Esophagus muscularis mucosa (tissue), 4 donors: ENCODE measurements around the gene GSTM3. TPM values are rescaled to one million over a fixed set of nuclear protein-coding genes. Genes with fewer than 3 reads are reported as not detected.
A peak's percentile ranks its signal among the peaks of the same experiment; 100 is the strongest.

ENCODE experiments used
- DNase-seq: peaks from one replicate; pipeline ENCODE4 v3.0.0-alpha.2; 2017; ENCODE audit errors: extremely low spot score
- H3K27ac ChIP-seq, 4 donors: fragments of 200-600 bp; sonication (generic); replicated peaks in 1 of 4; 1 replicate in 3 of 4; 2 replicates in 1 of 4; pipeline ENCODE4 v1.5.1; 2016 to 2019; ENCODE audit warnings: mild to moderate bottlenecking in 1 of 4
- H3K27me3 ChIP-seq, 4 donors: fragments of 200-600 bp; sonication (generic); one replicate each; pipeline versions ENCODE4 v1.5.1 to v1.6.0; 2016 to 2019
- H3K36me3 ChIP-seq, 4 donors: fragments of 200-600 bp; sonication (generic); one replicate each; pipeline ENCODE4 v1.5.1; 2016 to 2019
- H3K4me1 ChIP-seq, 4 donors: fragments of 200-600 bp; sonication (generic); one replicate each; pipeline ENCODE4 v1.5.1; 2016 to 2019
- H3K4me3 ChIP-seq, 4 donors: fragments of 200-600 bp; sonication (generic); 1 replicate in 2 of 4; 2 replicates in 2 of 4; pipeline ENCODE4 v1.5.1; 2016 to 2019; ENCODE audit warnings: mild to moderate bottlenecking in 4 of 4, moderate library complexity in 1 of 4
- H3K9me3 ChIP-seq, 4 donors: fragments of 200-600 bp; sonication (generic); 1 replicate in 3 of 4; 2 replicates in 1 of 4; pipeline ENCODE4 v1.5.1; 2016 to 2019
- CTCF ChIP-seq, 3 experiments: fragments of 200-600 bp in 2 of 3; fragments of 450-650 bp in 1 of 3; sonication (generic) in 2 of 3; IDR thresholded peaks; one replicate each; pipeline ENCODE4 v1.5.1; 2017 to 2019; ENCODE audit warnings: antibody characterized with exemption in 3 of 3, mild to moderate bottlenecking in 2 of 3, moderate library complexity in 1 of 3
- EP300 ChIP-seq: sonication (generic); formaldehyde crosslinking; IDR thresholded peaks from one replicate; pipeline ENCODE4 v1.6.1; 2017; ENCODE audit warnings: antibody characterized with exemption
- POLR2A ChIP-seq: fragments of 450-650 bp; IDR thresholded peaks from one replicate; pipeline ENCODE4 v1.6.1; 2017; ENCODE audit warnings: antibody characterized with exemption, moderate library complexity, mild to moderate bottlenecking, low read depth
- POLR2AphosphoS5 ChIP-seq, 2 donors: sonication (generic); formaldehyde crosslinking; IDR thresholded peaks; one replicate each; pipeline ENCODE4 v1.6.1; 2017; ENCODE audit warnings: antibody characterized with exemption in 2 of 2
- WGBS: methylation state at CpG from one replicate; pipeline ENCODE4 v1.1.5; 2018; 5-methylcytosine and 5-hydroxymethylcytosine counted together
- intact Hi-C: fragments of 100-400 bp; cut with DNase I; formaldehyde crosslinking; loops from one replicate; pipeline ENCODE4 v1.15.1; 2023
- total RNA-seq, 4 donors: library from RNA; depleted of rRNA; stranded (reverse); fragments of >200 nt; gene quantifications; one replicate each; pipeline versions ENCODE4 v1.1.0 to v1.2.1, GENCODE V29; 2016

GSTM3 gene
- total RNA-seq, 4 donors from 2014 or later, result 64.6 to 111 (median 76.9) TPM

DNA sequence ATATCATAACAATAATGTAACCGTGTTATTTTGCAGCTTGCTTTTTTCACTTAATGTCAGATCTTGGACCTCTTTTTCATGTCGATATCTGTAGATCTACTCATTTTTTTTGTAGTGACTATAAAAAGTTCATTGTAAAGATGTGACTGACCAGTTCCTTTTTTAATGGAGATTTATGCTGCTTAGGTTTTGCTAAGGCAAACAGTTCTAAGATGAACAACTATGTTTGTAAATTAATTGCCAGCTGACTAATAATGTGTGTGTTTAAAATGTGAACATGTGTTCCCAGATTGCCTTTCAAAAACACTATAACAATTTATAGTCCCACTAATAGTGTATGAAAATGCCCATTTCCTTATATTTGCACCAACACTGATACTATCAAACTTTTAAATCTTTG is 41.0 kb upstream of the GSTM3 start:
- H3K9me3 ChIP-seq, result peaks cover 0 to 6% (median 0%) of the 10 kb centered on the region in 4 donors
- H3K4me3 ChIP-seq, result no peak overlapping the region
- H3K36me3 ChIP-seq, result no peaks in the 10 kb centered on the region
- intact Hi-C loops, result no loop called here
- no peak for DNase-seq
- no peak for TF ChIP-seq POLR2AphosphoS5 (IDR thresholded peaks at IDR 0.05)
- no peak for TF ChIP-seq POLR2A
- TF ChIP-seq CTCF (IDR thresholded peaks at IDR 0.05), result no peak
- no peak for TF ChIP-seq EP300
- peaks cover 25 to 53% (median 44%) of the 10 kb centered on the region in 4 donors for H3K4me1 ChIP-seq
- WGBS, result 65% methylated on average over 2 of the region's 2 CpGs
- H3K27ac ChIP-seq, result no peak overlapping the region
- H3K27me3 ChIP-seq, result no peaks in the 10 kb centered on the region

DNA sequence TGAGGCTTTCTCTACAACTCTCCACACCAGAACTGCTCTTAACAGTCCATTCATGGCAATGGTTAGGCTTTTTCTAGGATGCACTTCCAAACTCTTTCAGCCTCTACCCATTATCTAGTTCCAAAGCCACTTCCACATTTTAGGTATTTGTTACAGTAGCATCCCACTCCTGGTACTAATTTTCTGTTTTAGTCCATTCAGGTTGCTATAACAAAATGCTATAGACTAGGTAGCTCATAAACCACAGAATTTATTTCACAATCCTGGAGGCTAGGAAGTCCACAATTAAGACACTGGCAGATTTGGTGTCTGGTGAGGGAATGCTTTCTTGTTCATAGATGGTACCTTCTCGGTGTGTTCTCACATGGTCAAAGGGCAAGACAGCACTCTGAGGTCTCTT is 40.1 kb upstream of the GSTM3 start:
- DNase-seq, result no peak
- Histone ChIP-seq H3K36me3 (no peaks in the 10 kb centered on the region), H3K27me3 (no peaks in the 10 kb centered on the region), H3K27ac (no peak overlapping the region), H3K9me3 (peaks cover 0 to 6% (median 0%) of the 10 kb centered on the region in 4 donors), H3K4me1 (peaks cover 19 to 47% (median 36%) of the 10 kb centered on the region in 4 donors), H3K4me3 (no peak overlapping the region)
- intact Hi-C loops, result no loop called here
- 100% methylated on average over 1 of the region's 1 CpG for WGBS
- TF ChIP-seq CTCF (IDR thresholded peaks at IDR 0.05) (no peak), POLR2A (no peak), POLR2AphosphoS5 (IDR thresholded peaks at IDR 0.05) (no peak), EP300 (no peak)

DNA sequence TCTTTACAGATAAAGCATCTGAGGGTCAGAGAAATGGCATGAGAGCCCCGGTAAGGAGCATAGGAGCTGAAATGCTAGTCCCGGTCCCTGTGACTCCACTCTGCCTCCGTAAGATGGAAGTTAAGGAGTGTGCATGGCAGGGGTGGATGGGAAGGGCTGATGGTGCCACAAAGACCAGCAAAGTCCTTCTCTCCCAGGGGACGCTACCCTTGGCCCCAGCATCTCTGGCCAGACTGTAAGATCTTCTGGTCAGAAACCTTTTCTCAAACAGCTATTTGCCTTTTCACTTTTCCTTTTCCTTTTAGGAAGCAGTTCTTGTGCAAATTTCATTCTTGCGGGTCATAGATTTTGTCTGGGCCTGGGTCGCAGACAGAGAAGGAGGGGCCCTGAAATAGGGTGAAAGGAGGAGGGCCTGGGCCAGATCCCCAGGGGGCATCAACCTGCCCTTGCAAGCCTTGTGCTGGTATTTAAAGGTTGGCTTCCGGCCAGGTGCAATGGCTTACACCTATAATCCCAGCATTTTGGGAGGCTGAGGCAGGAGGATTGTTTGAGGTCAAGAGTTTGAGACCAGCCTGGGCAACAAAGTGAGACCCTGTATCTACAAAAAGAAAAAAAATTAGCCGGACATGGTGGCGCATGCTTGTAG is 37.3 kb upstream of the GSTM3 start:
- H3K27ac ChIP-seq, result no peak overlapping the region
- intact Hi-C loops, result loop anchor here (1.0 to 5.0 kb wide), 2 partner anchors 134 to 206 kb away; partner anchors contain the start of genes AHCYL1 and CSF1
- no peak for TF ChIP-seq POLR2AphosphoS5 (IDR thresholded peaks at IDR 0.05)
- no peak for DNase-seq
- peaks cover 0 to 6% (median 0%) of the 10 kb centered on the region in 4 donors for H3K9me3 ChIP-seq
- H3K36me3 ChIP-seq, result no peaks in the 10 kb centered on the region
- WGBS, result 91% methylated on average over 9 of the region's 9 CpGs
- no peaks in the 10 kb centered on the region for H3K27me3 ChIP-seq
- no peak overlapping the region for H3K4me3 ChIP-seq
- H3K4me1 ChIP-seq, result peaks cover 13 to 29% (median 26%) of the 10 kb centered on the region in 4 donors

- WGBS, result 71% methylated on average over 7 of the region's 7 CpGs
- H3K27ac ChIP-seq, result peak overlapping the region in 1 of 4 donors; percentile 7
Measured at GRCh38 chr1:109777436-109777835, 36.6 kb upstream of the GSTM3 start.

More at GRCh38 chr1:109777436-109777835, 36.6 kb upstream of the GSTM3 start:
- no peak overlapping the region for H3K4me3 ChIP-seq
- H3K9me3 ChIP-seq, result peaks cover 0 to 6% (median 0%) of the 10 kb centered on the region in 4 donors
- intact Hi-C loops, result loop anchor here (1.0 to 5.0 kb wide), 2 partner anchors 135 to 207 kb away; partner anchors contain the start of genes AHCYL1 and CSF1
- H3K36me3 ChIP-seq, result no peaks in the 10 kb centered on the region
- TF ChIP-seq CTCF (IDR thresholded peaks at IDR 0.05) (no peak), EP300 (no peak), POLR2A (no peak)
- no peak for DNase-seq
- H3K4me1 ChIP-seq, result peaks cover 7 to 22% (median 20%) of the 10 kb centered on the region in 4 donors
- no peaks in the 10 kb centered on the region for H3K27me3 ChIP-seq
